Hematopoietic multipotent progenitor cell treated with erythropoietin and hydrocortisone succinate and interleukin-3 and kit ligand, for 4 days (in vitro differentiated cells): ENCODE measurements around the gene CLCN1.

Source experiments
- DNase-seq: peaks from one replicate; pipeline ENCODE4 v3.0.0-alpha.2; 2015

CLCN1 gene

GRCh38 chr7:143369678-143370651 is 54.1 kb downstream of the CLCN1 start:
- no peak for DNase-seq

- peak; percentile 90 for DNase-seq
Measured at GRCh38 chr7:143372070-143372469, 56.2 kb downstream of the CLCN1 start.

- DNase-seq = no peak
Measured at GRCh38 chr7:143373255-143373794, 57.4 kb downstream of the CLCN1 start.

GRCh38 chr7:143374561-143374960 is 58.6 kb downstream of the CLCN1 start:
- DNase-seq = peak; percentile 43

GRCh38 chr7:143375298-143376034 is 59.6 kb downstream of the CLCN1 start:
- DNase-seq = peak; percentile 79

GRCh38 chr7:143376396-143376795 is 60.5 kb downstream of the CLCN1 start:
- no peak for DNase-seq

- DNase-seq = no peak
Measured at GRCh38 chr7:143379611-143380259, 63.8 kb downstream of the CLCN1 start.

- DNase-seq = peak; percentile 94
Measured at GRCh38 chr7:143380260-143380645, 64.3 kb downstream of the CLCN1 start.

- DNase-seq = peak; percentile 96
Measured at GRCh38 chr7:143380646-143381426, 64.9 kb downstream of the CLCN1 start, which contains the start of gene ZYX. Gene ZYX (plus strand): TSS chr7:143381345. CDS start chr7:143381572, 227 bp downstream.

GRCh38 chr7:143381427-143382125 is 65.7 kb downstream of the CLCN1 start:
- DNase-seq = peak; percentile 39

GRCh38 chr7:143382126-143382790 is 66.3 kb downstream of the CLCN1 start:
- DNase-seq = no peak

- no peak for DNase-seq
Measured at GRCh38 chr7:143382791-143383641, 67.1 kb downstream of the CLCN1 start.

- no peak for DNase-seq
Measured at GRCh38 chr7:143383642-143383957, 67.7 kb downstream of the CLCN1 start.

- no peak for DNase-seq
Measured at GRCh38 chr7:143384148-143384547, 68.2 kb downstream of the CLCN1 start.

GRCh38 chr7:143384661-143385631 is 69.0 kb downstream of the CLCN1 start:
- DNase-seq = peak; percentile 60

GRCh38 chr7:143385891-143386781 is 70.2 kb downstream of the CLCN1 start:
- peak; percentile 71 for DNase-seq

GRCh38 chr7:143387156-143387975 is 71.5 kb downstream of the CLCN1 start:
- no peak for DNase-seq
